Kidney (tissue), 14 donors: ENCODE measurements around the gene RASD1. TPM values are rescaled to one million over a fixed set of nuclear protein-coding genes. Genes with fewer than 3 reads are reported as not detected.

Source experiments
- DNase-seq, 5 donors: peaks; one replicate each; pipeline ENCODE4 v3.0.0-alpha.2; 2013 to 2020
- FAIRE-seq: peaks from 2 replicates; lab custom pipeline; 2012; peaks lifted over from hg19 to GRCh38; lab: Jason Lieb, UNC
- H3K27ac ChIP-seq, 2 donors: one replicate each; pipeline ENCODE4 v1.7.0; 2013; ENCODE audit warnings: low read depth in 2 of 2, low read length in 2 of 2, inconsistent platforms in 1 of 2
- H3K27me3 ChIP-seq: one replicate; pipeline ENCODE4 v1.7.1; 2013; ENCODE audit warnings: low read length, inconsistent platforms; ENCODE audit not compliant: control insufficient read depth, insufficient read depth
- H3K36me3 ChIP-seq, 3 donors: one replicate each; pipeline versions ENCODE4 v1.7.0 to v1.7.1; 2013; ENCODE audit warnings: low read length in 3 of 3, control low read depth in 1 of 3, inconsistent platforms in 1 of 3; ENCODE audit not compliant: insufficient read depth in 3 of 3, control insufficient read depth in 2 of 3
- H3K4me1 ChIP-seq, 3 donors: one replicate each; pipeline versions ENCODE4 v1.7.0 to v1.7.1; 2013; ENCODE audit warnings: low read length in 3 of 3, inconsistent platforms in 1 of 3, low read depth in 1 of 3; ENCODE audit not compliant: control insufficient read depth in 2 of 3, insufficient read depth in 2 of 3
- H3K4me3 ChIP-seq, 3 donors: one replicate each; pipeline versions ENCODE4 v1.7.0 to v1.8.1; 2013; ENCODE audit warnings: low read length in 3 of 3, control low read depth in 1 of 3, inconsistent platforms in 1 of 3
- H3K9ac ChIP-seq, 3 donors: one replicate each; pipeline versions ENCODE4 v1.7.0 to v1.7.1; 2013; ENCODE audit warnings: low read length in 3 of 3, control low read depth in 1 of 3, inconsistent platforms in 1 of 3
- H3K9me3 ChIP-seq, 3 donors: one replicate each; pipeline versions ENCODE4 v1.7.0 to v1.7.1; 2013; ENCODE audit warnings: low read length in 3 of 3, control low read depth in 1 of 3, inconsistent platforms in 1 of 3; ENCODE audit not compliant: control insufficient read depth in 2 of 3, insufficient read depth in 1 of 3
- intact Hi-C: fragments of 100-400 bp; cut with DNase I; formaldehyde crosslinking; loops from one replicate; pipeline ENCODE4 v1.11.1; 2022
- polyA plus RNA-seq: library from polyadenylated mRNA; stranded (reverse); fragments of 350-450 nt; fragmentation: Illumina TruSeq; extraction: RNeasy Lipid Tissue Mini Kit (QIAGEN cat#74804); gene quantifications from one replicate; pipeline ENCODE4 v1.2.3, GENCODE V29; 2014; ENCODE audit warnings: low read depth, low replicate concordance; ENCODE audit not compliant: insufficient read depth
- total RNA-seq: library from RNA; stranded (reverse); fragmentation: NEBNext Ultra II Directional; extraction: Animal tissue kit (Norgen Biotek cat#: 25700); gene quantifications from one replicate; pipeline ENCODE4 v1.2.1, GENCODE V29; 2021
- TF ChIP-seq, protein P1 (sequence below): IDR thresholded peaks from 3 replicates; pipeline ENCODE4 v1.5.1; 2012; ENCODE audit warnings: mild to moderate bottlenecking, moderate library complexity, borderline replicate concordance; ENCODE audit not compliant: insufficient read depth; ENCODE audit errors: extremely low read depth
- donor health status: control.
- donor health status: control.
- donor health status: control.
- donor health status: control.
- donor health status: control.
- donor health status: DM: yes; HTN: yes; CAD: no.
- donor health status: Normal renal cell carcinoma (clear cell type).

The RASD1 gene
- total and polyA plus RNA-seq, 2 donors from 2014 or later: 103 to 147 TPM

GRCh38 chr17:17453088-17453487 is 43.1 kb downstream of the RASD1 start:
- TF ChIP-seq, protein P1, sequence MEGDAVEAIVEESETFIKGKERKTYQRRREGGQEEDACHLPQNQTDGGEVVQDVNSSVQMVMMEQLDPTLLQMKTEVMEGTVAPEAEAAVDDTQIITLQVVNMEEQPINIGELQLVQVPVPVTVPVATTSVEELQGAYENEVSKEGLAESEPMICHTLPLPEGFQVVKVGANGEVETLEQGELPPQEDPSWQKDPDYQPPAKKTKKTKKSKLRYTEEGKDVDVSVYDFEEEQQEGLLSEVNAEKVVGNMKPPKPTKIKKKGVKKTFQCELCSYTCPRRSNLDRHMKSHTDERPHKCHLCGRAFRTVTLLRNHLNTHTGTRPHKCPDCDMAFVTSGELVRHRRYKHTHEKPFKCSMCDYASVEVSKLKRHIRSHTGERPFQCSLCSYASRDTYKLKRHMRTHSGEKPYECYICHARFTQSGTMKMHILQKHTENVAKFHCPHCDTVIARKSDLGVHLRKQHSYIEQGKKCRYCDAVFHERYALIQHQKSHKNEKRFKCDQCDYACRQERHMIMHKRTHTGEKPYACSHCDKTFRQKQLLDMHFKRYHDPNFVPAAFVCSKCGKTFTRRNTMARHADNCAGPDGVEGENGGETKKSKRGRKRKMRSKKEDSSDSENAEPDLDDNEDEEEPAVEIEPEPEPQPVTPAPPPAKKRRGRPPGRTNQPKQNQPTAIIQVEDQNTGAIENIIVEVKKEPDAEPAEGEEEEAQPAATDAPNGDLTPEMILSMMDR: no peak

DNA sequence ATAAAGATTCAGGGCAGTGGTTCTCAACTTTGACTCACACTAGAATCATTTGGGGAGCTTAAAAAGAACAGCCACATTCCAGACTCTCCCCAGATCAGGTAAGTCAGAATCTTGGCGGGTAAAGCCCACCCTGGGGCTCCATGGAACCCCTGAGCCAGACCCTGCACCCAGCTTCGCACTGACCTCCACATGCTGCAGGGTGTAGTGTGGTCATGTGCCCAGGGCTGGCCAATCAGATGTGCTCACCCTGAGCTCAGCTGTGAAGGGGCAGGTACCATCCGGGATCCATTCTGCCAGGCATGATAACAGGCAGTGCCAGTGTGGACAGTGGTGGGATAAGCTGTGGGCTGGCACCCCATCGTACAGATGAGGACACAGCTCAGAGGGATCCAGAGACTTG is 47.5 kb downstream of the RASD1 start:
- H3K4me1 ChIP-seq: peaks cover 0 to 32% (median 22%) of the 10 kb centered on the region in 3 donors
- peak overlapping the region in 1 of 3 donors; percentile 35 for H3K9ac ChIP-seq
- TF ChIP-seq, protein P1: no peak
- intact Hi-C loops: no loop called here
- no peak for DNase-seq
- no peaks in the 10 kb centered on the region for H3K36me3 ChIP-seq
- H3K4me3 ChIP-seq: no peak overlapping the region
- no peaks in the 10 kb centered on the region for H3K9me3 ChIP-seq
- H3K27me3 ChIP-seq: no peaks in the 10 kb centered on the region
- peak overlapping the region in 1 of 2 donors; percentile 9 for H3K27ac ChIP-seq
- no peak for FAIRE-seq

More at GRCh38 chr17:17453088-17453487, 43.1 kb downstream of the RASD1 start:
- DNase-seq: peak in 1 of 5 donors; percentile 11
- no peak overlapping the region for H3K9ac ChIP-seq
- FAIRE-seq: no peak
- H3K4me1 ChIP-seq: peaks cover 0 to 2% (median 1%) of the 10 kb centered on the region in 3 donors
- no peaks in the 10 kb centered on the region for H3K9me3 ChIP-seq
- no peak overlapping the region for H3K27ac ChIP-seq
- H3K4me3 ChIP-seq: no peak overlapping the region
- no peaks in the 10 kb centered on the region for H3K36me3 ChIP-seq
- no peaks in the 10 kb centered on the region for H3K27me3 ChIP-seq
- intact Hi-C loops: no loop called here

DNA sequence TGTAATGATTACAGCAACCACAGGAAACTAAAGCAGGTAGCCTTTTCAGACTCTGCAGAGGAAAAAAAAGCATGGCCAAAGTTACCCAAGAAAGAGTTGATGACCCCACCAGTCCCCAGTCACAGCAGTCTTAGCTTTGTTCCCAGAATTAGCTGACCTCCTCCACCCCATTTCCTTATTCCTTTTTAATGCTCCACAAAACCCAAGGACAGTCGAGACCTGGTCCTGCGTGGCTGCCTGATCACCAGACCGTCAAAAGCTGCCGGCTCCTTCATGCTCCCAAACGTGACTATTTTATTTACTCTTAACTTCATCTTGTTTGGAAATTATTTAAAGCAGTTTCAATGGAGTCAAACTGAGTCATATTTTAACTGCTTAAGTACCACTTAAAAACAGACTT is 48.1 kb downstream of the RASD1 start:
- intact Hi-C loops: no loop called here
- no peak for FAIRE-seq
- Histone ChIP-seq H3K4me3 (no peak overlapping the region), H3K27ac (peak overlapping the region; percentile 1 to 71), H3K4me1 (peaks cover 0 to 32% (median 22%) of the 10 kb centered on the region in 3 donors), H3K9ac (no peak overlapping the region), H3K36me3 (no peaks in the 10 kb centered on the region), H3K9me3 (no peaks in the 10 kb centered on the region), H3K27me3 (no peaks in the 10 kb centered on the region)
- TF ChIP-seq, protein P1: no peak
- DNase-seq: peak in 2 of 5 donors; percentile 39 to 85

DNA sequence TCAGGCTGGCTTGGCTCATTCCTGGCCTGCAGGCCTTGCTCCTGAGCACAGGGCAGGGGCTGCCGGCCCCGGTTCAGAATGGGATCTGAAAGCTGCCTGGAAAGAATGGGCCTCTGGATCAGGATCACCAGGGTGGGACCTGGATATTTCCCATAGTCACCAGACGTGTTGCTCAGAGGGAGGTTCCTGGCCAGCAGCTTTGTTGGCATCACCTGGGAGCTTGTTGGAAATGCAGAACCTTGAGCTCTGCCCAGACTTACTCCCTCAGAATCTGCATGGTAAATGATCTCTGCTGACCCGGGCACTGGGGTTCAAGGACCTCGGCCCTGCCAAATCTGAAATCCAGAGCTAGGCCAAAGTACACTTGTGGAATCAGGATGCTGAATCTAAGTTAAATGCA is 48.9 kb downstream of the RASD1 start:
- Histone ChIP-seq H3K9ac (peak overlapping the region in 1 of 3 donors; percentile 17), H3K4me3 (peak overlapping the region in 1 of 3 donors; percentile 6), H3K9me3 (no peaks in the 10 kb centered on the region), H3K27ac (peak overlapping the region; percentile 18 to 71), H3K4me1 (peaks cover 0 to 32% (median 22%) of the 10 kb centered on the region in 3 donors), H3K27me3 (no peaks in the 10 kb centered on the region), H3K36me3 (no peaks in the 10 kb centered on the region)
- intact Hi-C loops: no loop called here
- TF ChIP-seq, protein P1: no peak
- DNase-seq: no peak
- FAIRE-seq: no peak
